Kidney epithelial cell (primary cell): Measurements from ENCODE around the gene MCM8. TPM values are rescaled to one million over a fixed set of nuclear protein-coding genes. Genes with fewer than 3 reads are reported as not detected.

Experiments used
- DNase-seq: peaks from one replicate; pipeline ENCODE4 v3.0.0-alpha.2; 2010; ENCODE audit warnings: low read depth
- H3K27me3 ChIP-seq: 2 replicates; pipeline ENCODE4 v1.6.0; 2011; ENCODE audit warnings: low read length; ENCODE audit not compliant: control insufficient read depth, insufficient read depth
- H3K36me3 ChIP-seq: 2 replicates; pipeline ENCODE4 v1.5.1; 2011; ENCODE audit warnings: low read length; ENCODE audit not compliant: control insufficient read depth, insufficient read depth
- H3K4me3 ChIP-seq: 2 replicates; pipeline ENCODE4 v1.5.1; 2011; ENCODE audit warnings: low read depth, mild to moderate bottlenecking, control low read depth, low read length
- total RNA-seq: library from RNA; depleted of rRNA; stranded (reverse); fragments of >200 nt; gene quantifications from 2 replicates; pipeline ENCODE4 v1.2.3, GENCODE V29; 2015
- TF ChIP-seq, protein P1 (sequence below): IDR thresholded peaks from 2 replicates; pipeline ENCODE4 v1.5.1; 2011; ENCODE audit warnings: mild to moderate bottlenecking, moderate library complexity, low read length, control low read depth, inconsistent platforms; ENCODE audit not compliant: insufficient read depth, poor library complexity, severe bottlenecking

Gene MCM8
- total RNA-seq, 1 donor from 2014 or later = 6.1 TPM

DNA sequence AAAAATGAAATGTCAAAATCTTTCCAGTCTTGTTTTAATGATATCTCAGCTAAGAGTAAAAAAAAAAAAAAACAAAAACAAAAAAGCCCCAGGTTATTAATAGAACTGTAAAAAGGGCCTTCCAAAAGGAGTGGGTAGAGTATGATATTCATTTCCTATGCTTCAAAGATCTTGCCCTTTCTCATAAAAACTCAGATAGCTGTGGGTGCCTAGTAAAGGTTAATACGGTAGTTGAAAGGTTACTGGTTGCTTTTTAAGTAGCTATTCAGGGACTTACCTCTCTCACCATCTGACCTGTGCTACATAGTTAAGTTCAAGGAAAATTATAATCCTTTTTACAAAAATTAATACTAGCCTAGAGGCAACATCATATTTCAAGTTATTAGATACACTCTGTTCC, 15.1 kb upstream of the MCM8 start:
- no peak for DNase-seq
- TF ChIP-seq, protein P1, sequence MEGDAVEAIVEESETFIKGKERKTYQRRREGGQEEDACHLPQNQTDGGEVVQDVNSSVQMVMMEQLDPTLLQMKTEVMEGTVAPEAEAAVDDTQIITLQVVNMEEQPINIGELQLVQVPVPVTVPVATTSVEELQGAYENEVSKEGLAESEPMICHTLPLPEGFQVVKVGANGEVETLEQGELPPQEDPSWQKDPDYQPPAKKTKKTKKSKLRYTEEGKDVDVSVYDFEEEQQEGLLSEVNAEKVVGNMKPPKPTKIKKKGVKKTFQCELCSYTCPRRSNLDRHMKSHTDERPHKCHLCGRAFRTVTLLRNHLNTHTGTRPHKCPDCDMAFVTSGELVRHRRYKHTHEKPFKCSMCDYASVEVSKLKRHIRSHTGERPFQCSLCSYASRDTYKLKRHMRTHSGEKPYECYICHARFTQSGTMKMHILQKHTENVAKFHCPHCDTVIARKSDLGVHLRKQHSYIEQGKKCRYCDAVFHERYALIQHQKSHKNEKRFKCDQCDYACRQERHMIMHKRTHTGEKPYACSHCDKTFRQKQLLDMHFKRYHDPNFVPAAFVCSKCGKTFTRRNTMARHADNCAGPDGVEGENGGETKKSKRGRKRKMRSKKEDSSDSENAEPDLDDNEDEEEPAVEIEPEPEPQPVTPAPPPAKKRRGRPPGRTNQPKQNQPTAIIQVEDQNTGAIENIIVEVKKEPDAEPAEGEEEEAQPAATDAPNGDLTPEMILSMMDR = no peak
- no peak overlapping the region for H3K4me3 ChIP-seq
- H3K27me3 ChIP-seq = no peaks in the 10 kb centered on the region
- no peaks in the 10 kb centered on the region for H3K36me3 ChIP-seq

DNA sequence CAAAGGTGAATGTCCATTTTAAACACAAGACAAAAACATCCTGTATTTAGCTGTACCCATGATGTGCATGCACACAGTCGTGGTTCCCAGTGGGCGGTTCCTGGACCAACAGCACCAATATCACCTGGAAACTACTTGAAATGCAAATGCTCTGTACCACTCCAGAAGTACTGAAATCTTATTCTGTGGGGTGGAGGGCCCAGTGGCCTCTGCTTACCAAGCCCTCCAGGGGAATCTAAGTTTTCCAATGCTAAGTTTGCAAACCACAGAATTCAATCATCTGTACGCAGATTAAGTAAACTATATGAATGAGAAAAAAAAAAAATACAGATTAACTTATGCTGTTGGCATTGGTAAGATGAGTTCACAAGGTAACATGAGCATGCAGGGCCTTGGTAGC, 14.2 kb upstream of the MCM8 start:
- H3K36me3 ChIP-seq = no peaks in the 10 kb centered on the region
- no peak for DNase-seq
- H3K27me3 ChIP-seq = no peaks in the 10 kb centered on the region
- TF ChIP-seq, protein P1 = no peak
- H3K4me3 ChIP-seq = no peak overlapping the region

DNA sequence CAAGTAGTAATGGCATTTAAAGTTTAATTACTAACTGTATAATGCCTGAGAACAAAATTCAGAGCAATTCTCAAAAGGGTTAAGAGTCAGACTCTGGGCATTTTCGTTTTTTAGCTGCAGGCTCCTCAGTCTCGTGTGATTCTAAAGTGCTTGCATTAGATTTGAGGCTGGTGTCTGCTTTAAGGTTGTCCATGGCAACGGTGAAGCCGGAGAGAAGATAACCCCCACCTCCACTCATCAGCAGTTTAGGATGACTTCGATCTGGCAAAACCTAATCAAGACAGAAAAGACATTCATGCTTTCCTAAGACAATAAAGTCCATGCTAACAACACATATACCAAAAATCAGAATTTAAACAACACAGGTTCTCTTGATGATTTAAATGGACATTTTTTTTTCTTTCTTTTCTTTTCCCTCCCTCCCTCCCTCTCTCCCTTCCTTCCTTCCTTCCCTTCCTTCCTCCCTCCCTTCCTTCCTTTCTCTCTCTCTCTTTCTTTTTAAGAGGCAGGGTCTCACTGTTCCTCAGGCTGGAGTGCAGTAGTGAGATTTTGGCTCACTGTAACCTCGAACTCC, 11.9 kb upstream of the MCM8 start:
- DNase-seq = no peak
- Histone ChIP-seq H3K4me3 (no peak overlapping the region), H3K36me3 (no peaks in the 10 kb centered on the region), H3K27me3 (no peaks in the 10 kb centered on the region)
- TF ChIP-seq, protein P1 = no peak

DNA sequence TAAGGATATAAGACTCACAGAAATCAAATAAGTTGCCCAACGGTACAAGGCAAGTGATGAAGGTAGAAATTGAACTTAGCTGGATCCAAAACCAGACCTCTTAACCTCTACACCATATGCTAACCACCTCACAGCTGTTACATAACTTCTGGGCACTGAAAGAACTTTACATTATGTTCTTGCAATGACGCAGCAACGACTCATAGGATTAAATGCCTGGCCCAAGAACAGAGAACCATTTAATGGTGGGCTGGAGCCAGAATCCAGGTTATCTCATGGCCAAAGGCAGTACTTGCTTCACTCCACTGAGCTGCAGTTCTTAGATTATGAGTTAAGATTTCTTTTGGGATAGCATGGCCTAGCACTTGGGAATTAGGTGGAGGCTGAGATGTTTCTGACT, 4.5 kb upstream of the MCM8 start:
- Histone ChIP-seq H3K27me3 (no peaks in the 10 kb centered on the region), H3K36me3 (peaks cover 3% of the 10 kb centered on the region)
- DNase-seq = no peak

DNA sequence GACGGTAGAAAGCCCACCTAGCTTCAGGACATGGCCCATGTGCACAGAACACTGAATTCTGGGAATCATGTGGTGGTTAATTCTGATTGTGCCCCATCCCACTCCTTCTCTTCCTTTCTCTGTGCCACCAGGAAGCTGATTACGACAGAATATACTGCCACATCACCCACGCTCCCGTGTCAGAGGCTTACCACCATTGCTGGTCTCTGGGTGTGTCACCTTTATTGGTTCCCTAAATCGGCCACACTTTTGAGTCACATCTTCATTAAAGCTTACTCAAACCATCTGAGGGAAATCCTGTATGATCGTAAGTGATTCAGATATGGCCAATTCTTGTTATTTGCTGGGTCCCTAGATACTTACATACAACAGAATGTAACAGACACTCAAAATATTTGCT, 3.2 kb upstream of the MCM8 start:
- Histone ChIP-seq H3K4me3 (no peak overlapping the region), H3K36me3 (peaks cover 3% of the 10 kb centered on the region), H3K27me3 (no peaks in the 10 kb centered on the region)
- no peak for DNase-seq
- TF ChIP-seq, protein P1 = no peak

More for the DNA sequence above, 4.5 kb upstream of the MCM8 start:
- H3K4me3 ChIP-seq = no peak overlapping the region
- TF ChIP-seq, protein P1 = no peak

DNA sequence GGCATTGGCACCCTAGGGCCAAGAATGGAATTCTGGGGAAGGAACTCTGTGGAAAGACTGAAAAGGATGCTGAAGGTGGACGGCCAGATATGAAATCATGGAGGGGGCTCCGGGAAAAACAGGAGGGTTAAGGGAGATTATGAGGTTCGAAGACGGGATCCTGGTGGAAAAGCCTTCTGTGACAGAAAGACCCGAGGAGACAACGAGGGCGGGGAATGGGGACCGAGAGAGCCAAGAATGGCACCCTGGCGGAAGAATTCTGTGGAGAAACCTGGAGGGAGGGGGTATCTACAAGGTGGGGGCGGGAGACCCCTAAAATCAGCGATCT, 545 bp upstream of the MCM8 start:
- no peaks in the 10 kb centered on the region for H3K27me3 ChIP-seq
- DNase-seq = no peak
- TF ChIP-seq, protein P1 = no peak
- peak overlapping the region; percentile 99 for H3K4me3 ChIP-seq
- H3K36me3 ChIP-seq = peaks cover 3% of the 10 kb centered on the region
